Sigmoid colon (tissue), 4 donors: ENCODE results near the gene HIF1A.

Experiments
- CTCF ChIP-seq, 4 experiments: fragments of 450-650 bp in 3 of 4; fragments of 200-600 bp in 1 of 4; IDR thresholded peaks; one replicate each; pipeline ENCODE4 v1.5.1; 2016 to 2019; ENCODE audit warnings: antibody characterized with exemption in 4 of 4, mild to moderate bottlenecking in 3 of 4, moderate library complexity in 2 of 4
- POLR2A ChIP-seq, 2 donors: fragments of 450-650 bp; IDR thresholded peaks; one replicate each; pipeline ENCODE4 v1.6.1; 2016; ENCODE audit warnings: antibody characterized with exemption in 2 of 2, mild to moderate bottlenecking in 2 of 2, moderate library complexity in 2 of 2
- POLR2AphosphoS5 ChIP-seq, 4 donors: sonication (generic); formaldehyde crosslinking; IDR thresholded peaks; one replicate each; pipeline ENCODE4 v1.6.1; 2017; ENCODE audit warnings: antibody characterized with exemption in 4 of 4

GRCh38 chr14:61730756-61731373 lies 35.6 kb downstream of the HIF1A start:
- TF ChIP-seq CTCF (IDR thresholded peaks at IDR 0.05): peak in 2 of 4 experiments; percentile 26 to 43
- no peak for TF ChIP-seq POLR2A (IDR thresholded peaks at IDR 0.05)
- TF ChIP-seq POLR2AphosphoS5 (IDR thresholded peaks at IDR 0.05): no peak
